Right hindlimb (tissue), 1 donor: ENCODE results near the gene PRSS22.

ENCODE experiments used
- DNase-seq: peaks from one replicate; pipeline ENCODE4 v3.0.0-alpha.2; 2018

Gene PRSS22

GRCh38 chr16:2879854-2880508 lies 22.0 kb upstream of the PRSS22 start:
- no peak for DNase-seq

GRCh38 chr16:2874912-2875362 lies 17.0 kb upstream of the PRSS22 start:
- DNase-seq: peak; percentile 78

DNA sequence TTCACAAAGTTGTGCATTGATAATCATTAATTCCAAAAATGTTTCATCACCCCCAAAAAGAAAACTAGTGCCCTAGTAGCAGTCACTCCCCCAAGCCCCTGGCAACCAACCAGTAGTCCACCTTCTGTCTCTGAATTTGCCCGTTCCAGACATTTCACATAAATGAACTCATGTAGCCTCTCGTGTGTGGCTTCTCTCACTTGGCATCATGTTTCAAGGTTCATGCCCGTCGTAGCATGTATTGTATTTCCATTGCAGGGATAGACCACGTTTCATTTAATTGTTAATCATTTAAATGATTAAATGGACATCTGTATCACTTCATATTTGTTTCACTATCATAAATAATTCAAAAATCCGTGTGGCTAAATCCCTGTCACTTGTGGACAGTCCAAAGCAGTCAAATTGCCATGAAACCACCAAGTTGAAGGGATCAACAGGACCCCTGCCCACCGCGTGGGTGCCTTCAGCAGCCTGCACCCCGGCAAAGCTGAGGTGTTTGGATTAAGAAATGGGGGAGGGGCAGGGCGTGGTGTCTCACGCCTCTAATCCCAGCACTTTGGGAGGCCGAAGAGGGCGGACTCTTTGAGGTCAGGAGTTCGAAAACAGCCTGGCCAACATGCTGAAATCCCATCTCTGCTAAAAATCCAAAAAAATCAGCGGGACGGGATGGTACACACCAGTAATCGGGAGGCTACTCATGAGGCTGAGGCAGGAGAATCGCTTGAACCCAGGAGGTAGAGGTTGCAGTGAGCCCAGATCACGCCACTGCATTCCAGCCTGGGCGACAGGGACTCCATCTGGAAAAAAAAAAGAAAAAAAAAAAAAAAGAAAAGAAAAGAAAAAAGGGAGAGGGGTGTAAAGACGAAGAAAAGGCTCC lies 16.3 kb upstream of the PRSS22 start:
- no peak for DNase-seq

DNA sequence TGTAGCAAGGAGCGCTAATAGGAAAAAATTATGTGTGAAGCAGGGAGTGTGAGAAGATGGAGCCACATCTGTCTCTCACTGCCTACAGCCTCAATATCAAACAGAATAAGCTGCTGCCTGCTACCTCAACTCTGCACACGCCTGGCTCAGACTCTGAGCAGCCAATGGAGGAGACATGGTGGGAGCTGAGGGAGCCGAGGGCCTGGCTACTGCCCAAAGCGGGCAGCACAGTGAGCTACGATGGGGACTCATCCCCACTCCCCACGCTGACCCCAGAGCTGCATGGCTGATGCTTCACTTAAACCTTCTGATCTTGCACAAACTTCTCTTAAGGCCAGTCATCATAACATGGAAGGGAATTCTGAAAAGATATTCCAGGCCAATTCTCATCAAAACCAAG lies 14.0 kb upstream of the PRSS22 start:
- no peak for DNase-seq

DNA sequence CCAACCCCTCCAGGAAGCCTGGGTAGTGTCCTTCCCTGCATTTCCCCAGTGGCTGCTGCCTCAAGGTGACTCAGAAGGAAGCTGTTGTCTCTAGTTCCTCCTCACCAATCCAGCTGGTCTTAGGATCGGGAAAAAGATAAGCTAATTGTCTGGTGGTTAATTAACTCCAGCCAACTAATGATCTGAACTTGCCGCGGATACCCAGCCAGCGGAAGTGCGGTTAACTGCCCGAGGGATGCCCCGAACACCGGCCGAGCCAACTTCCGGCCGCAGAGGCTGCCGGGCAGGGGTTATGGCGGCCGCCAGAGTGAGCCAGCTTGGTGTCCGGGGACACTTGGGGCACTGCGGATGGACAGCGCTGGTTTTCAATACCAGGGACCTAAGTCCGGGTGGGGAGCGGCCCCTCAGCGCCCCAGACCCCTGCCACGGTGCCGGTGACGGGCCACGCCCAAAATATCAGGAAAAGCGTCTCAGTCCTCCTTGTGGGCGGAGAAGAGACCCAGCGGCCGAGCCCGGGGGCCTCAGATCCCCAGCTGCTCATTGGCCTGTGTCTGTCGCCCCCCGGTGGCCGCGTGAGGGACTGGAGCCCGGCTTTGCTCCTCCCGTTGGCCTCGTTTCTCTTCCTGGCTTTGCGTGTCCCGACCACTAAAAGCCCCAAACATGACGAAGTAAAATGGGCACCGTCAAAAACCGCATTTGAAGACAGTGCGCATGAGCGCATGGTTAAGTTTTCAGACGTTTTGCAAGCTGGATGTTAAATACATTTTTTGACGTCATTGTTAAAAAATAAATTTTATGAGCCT lies 10.2 kb upstream of the PRSS22 start:
- DNase-seq: peak; percentile 96

DNA sequence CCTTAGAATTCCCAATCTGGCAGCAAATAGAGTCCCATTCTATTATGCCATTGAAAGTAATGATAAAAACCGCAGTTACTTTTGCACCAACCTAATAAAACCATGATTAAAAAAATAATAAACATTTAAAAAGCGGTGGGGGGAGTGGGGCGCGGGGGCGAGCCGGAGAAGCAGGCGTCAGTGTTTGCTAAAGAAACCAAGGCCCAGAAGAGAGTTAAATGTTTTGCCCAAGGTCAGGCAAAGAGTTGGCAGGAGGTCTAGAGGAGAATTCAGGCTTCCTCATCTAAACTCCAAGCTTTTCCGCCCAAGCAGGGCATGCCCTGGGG lies 9.7 kb upstream of the PRSS22 start:
- DNase-seq: no peak

DNA sequence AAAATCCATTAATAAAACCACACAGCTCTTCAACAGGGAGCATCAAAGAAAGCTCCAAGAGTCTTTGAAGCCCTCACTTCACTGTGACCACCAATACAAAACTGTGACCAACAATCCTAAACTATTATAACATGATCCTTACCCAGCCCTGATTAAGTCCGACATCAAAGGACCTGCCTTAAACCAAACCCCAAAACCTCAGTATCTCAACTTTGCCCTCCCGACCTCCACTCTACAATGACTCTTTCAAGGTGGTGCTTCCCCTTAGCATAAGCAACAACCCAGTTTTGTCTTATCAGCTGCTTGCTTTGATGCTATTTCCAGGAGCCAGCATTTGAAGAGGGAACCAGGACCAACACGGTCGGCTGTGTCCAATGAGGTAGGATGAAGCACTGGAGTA lies 8.5 kb upstream of the PRSS22 start:
- DNase-seq: no peak

DNA sequence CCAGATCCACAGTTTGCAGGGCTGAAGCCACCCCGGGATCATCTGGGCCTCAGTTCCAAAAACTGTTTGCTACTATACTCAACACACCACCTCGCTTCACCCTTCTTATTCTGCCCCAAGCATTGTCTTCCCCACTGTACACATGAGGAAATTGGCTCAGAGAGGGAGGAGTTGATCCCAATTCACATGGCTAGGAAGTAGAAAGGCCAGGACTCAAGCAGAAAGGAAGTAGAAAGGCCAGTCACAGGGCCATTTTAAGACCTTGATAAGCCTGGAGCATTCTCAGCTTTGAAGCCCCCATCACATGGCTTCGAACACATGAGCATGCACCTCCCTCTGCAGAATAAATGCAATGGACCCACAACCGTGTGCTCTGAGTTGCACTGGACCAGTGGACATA lies 7.7 kb upstream of the PRSS22 start:
- no peak for DNase-seq

GRCh38 chr16:2860826-2861567 lies 3.0 kb upstream of the PRSS22 start:
- DNase-seq: no peak

DNA sequence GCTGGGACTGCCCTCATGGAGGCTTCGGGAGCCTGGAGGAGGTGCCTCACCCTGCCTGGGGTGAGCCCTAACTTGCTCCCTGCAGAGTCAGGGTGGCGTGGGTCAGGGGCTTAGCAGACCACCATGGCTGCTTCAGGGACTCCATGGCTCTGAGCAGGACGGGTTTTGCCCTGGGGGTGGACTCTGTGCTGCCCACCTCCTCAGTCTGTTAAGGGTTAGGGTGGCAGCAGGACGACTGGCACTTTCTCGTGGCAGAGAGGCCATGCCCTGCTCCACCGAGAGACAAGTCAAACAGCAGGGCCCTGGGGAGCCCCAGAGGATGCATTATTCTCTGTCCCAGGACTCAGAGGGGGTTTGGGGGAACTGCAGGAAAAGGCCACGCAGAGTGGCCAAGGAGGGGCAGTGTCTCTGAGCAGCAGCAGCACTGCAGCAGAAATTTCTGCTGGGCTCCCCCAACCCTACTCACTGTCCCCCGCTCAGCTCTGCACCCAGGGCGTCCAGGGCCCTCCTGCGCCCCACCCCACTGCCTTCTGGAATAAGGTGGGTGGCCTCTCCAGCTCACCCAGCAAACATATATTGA lies 1.8 kb upstream of the PRSS22 start:
- DNase-seq: no peak

DNA sequence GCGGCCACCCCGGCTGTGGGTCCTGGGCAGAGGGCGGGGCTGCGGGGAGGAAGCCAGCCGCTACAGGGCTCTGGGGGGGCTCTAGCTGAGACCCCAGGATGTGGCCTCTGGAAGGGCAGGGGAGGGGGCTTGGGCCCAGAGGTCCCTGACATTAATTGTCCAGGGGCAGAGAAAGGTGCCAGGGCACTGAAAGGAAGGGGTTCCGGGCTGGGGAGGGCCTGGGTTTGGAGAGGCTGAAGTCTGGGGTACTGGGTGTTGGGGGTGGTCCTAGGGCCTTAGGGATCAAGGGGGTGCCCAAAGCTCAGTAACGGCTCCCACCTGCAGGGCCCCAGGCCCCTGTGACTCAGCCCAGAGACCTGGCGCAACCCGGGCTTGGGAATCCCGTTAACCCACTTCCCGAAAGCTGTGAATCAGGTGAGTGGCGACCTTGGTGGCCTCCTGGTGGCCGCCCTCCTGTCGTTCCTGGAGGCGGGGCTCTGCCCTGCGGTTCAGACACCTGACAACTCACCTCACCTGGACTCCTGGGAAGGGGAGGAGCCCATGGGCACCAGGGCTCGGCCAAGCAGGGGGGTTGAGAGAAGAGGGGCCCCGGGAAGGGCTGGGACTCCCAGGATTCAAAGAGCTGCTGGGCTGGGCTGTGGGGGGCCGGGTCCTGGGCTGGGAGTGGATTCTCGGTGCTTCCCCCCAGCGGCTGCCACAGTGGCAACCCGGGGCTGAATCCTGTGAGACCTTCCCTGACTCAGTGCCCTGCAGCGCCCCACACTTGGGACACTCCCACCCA lies 465 bp upstream of the PRSS22 start:
- DNase-seq: no peak

GRCh38 chr16:2856686-2857450 lies 1.1 kb downstream of the PRSS22 start:
- DNase-seq: no peak

GRCh38 chr16:2856061-2856670 lies 1.8 kb downstream of the PRSS22 start:
- no peak for DNase-seq

DNA sequence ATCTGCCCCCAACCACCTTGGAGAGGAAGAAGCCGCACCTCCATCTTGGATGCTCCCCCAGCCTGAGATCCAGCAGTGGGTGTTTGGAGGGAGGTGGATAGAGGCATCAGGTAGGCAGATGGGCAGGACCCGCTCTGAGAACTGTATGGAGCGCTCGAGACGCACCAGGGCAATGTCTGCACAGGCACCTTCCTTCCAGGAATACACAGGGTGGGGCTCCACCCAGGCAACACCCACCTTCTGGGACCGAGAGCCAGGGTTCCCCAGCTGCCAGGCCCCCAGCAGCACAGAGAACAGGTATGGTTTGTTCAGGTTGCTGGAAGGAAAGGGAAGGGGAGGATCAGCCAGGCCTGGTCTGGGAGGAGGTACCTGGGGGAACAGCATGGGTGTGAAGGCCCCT lies 2.4 kb downstream of the PRSS22 start:
- DNase-seq: no peak

DNA sequence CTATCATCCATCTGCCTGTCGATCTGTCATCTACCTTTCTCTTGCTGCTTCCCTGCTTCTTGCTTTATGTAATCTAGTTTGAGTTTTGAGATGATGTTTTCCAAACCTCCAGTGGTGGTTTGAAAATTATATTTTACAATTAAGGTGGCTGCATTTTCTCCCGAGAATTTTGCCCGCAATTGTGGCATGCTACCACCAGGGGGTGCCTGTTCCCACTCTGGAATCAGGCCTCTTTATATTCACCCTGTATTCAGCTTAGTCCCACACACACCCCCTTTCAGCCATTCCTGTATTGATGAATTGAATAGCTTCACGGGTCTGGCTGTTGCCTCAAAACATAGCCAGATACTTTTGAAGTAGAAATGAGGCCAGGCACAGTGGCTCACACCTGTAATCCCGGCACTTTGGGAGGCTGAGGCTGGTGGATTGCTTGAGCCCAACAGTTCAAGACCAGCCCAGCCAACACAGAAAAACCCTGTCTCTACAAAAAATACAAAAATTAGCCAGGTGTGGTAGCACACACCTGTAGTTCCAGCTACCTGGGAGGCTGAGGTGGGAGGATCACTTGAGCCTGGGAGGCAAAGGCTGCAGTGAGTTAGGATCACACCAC lies 3.2 kb downstream of the PRSS22 start:
- DNase-seq: no peak

- no peak for DNase-seq
These were observed 4.4 kb downstream of the PRSS22 start for GRCh38 chr16:2853531-2854073.

DNA sequence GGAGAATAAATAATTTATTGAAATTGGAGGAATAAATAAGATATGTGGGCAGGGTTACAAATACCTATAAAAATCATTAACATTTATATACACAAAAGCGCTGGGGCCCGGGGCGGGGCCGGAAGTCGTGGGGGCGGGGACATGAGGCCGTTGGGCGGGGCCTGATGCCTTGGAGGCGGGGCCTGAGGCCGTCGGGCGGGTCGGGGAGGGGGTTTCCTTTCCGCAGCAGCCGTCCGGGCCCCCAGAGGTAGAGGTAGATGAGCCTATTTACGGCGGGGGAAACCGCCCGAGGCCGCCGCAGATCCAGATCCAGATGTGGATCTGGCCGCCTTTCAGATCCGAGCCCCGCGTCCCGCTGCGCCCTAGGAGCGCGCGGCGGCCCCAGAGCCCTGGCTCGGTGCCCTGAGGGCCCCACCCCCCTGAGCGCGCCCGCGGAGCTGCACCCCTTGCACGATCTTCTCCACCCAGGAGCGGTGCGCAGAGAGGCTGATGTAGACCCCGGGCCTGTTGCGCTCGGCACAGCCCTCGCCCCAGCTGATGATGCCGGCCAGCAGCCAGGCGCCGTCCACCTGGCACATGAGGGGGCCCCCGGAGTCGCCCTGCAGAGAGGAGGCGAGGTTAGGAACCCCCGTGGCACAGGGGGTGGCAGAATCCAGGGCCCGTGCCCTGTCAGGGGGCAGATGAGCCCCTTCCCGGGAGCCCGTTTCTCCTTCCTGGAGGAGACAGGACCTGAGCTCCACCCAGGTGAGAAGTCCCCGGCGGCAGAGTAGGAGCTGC lies 5.1 kb downstream of the PRSS22 start:
- no peak for DNase-seq

GRCh38 chr16:2852003-2852730 lies 5.8 kb downstream of the PRSS22 start:
- DNase-seq: no peak
